Stimulated activated CD4-positive, alpha-beta T cell treated with anti-CD3 and anti-CD28 coated beads, Interleukin-15, amount 100 ng/mL, for 48 hours (primary cell): ENCODE measurements around the gene SLC26A8.
"Not testable (repeated sequence)": the region's sequence is repeated elsewhere in the genome, so short reads cannot be mapped to it uniquely, and the experiment has no call there.

Experiments
- DNase-seq, 2 donors: peaks; one replicate each; pipeline ENCODE4 v3.0.0-alpha.2; 2020; ENCODE audit warnings: low read depth in 2 of 2

SLC26A8 gene

GRCh38 chr6:36052097-36052496 lies 27.7 kb upstream of the SLC26A8 start:
- no peak for DNase-seq

- DNase-seq, result no peak
Measured at GRCh38 chr6:36050947-36051710, 26.7 kb upstream of the SLC26A8 start.

DNA sequence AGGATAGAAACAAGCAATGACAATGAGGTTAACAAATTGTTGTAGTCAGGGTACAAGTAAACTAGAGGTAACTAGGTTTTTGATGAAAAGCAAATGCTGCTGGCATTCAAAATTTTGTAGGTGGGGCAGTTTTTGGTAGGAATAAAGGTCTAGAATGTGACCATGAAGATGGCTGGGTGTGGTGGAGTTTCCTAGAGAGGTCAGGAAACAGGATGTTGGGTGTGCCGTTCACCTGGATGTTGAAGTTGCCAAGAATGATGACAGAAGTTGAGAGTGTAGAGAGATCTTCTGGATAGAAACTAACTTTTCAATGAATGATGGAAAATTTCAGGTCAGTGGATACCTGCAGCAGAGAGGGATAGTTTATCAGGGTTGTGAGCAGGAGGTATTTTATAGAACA lies 25.9 kb upstream of the SLC26A8 start:
- no peak for DNase-seq

- DNase-seq, result no peak
Measured at GRCh38 chr6:36049582-36049981, 25.1 kb upstream of the SLC26A8 start.

DNA sequence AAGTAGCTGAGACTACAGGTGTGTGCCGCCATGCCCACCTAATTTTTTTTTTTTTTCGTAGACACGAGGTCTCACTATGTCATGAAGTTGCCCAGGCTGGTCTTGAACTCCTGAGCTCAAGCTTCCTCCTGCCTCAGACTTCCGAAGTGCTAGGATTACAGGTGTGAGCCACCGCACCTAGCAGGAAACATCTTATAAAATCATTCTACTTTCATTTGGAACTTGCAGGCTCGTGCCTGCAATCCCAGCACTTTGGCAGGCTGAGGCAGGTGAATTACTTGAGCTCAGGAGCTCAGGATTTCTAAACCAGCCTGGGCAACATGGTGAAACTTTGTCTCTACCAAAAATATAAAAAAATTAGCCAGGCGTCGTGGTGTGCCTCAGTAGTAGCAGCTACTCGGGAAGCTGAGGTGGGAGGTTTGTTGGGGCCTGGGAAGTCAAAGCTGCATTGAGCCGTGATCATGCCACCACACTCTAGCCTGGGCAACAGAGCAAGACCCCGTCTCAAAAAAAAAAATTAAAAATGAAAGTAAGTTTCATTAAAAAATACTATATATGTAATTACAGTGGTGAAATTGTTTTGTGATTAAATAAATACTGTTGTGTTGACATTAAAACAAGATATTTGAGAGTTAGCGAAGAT lies 18.3 kb upstream of the SLC26A8 start:
- no peak for DNase-seq

- no peak for DNase-seq
Measured at GRCh38 chr6:36040958-36041357, 16.5 kb upstream of the SLC26A8 start.

DNA sequence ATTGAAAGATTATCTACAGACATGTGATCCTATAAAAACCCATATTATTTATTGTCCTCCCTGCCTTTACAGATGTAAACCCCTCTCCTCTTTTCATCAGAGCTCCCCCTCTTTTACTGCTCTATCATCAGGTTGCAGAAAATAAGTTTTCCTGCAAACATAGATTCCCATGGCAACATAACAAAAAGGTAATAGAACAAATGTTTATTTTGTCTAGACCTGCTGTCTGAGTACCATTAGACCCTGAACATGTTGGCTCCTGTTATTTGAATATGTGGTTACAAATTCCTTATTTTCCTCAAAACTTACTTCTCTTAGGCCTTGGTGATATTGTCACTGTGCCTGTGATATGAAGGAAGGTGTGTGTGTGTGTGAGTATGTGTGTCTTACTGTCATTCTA lies 14.7 kb upstream of the SLC26A8 start:
- no peak for DNase-seq

GRCh38 chr6:36038120-36038876 lies 13.9 kb upstream of the SLC26A8 start:
- no peak for DNase-seq

GRCh38 chr6:36035225-36035624 lies 10.8 kb upstream of the SLC26A8 start:
- DNase-seq, result no peak

DNA sequence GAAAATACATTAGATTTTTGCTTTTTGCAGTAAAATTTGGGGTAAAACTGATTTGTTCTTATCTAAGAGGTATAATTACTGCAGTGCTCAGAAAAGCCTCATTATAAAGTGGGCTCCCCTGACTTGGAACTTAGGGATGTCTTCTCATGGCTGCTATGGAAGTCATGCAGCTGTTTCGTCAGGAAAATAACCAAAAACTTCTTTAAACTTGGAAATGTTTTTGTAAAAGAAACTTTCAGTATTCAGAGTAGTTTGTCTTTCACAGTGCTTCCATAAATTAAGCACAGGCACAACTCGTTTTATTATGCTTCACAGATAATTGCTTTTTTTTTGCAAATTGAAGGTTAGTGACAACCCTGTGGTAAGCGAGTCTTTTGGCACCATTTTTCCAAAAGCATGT lies 10.0 kb upstream of the SLC26A8 start:
- DNase-seq, result no peak

GRCh38 chr6:36033935-36034334 lies 9.5 kb upstream of the SLC26A8 start:
- DNase-seq, result peak; percentile 29 to 43

GRCh38 chr6:36033144-36033543 lies 8.7 kb upstream of the SLC26A8 start:
- DNase-seq, result not testable (repeated sequence)

DNA sequence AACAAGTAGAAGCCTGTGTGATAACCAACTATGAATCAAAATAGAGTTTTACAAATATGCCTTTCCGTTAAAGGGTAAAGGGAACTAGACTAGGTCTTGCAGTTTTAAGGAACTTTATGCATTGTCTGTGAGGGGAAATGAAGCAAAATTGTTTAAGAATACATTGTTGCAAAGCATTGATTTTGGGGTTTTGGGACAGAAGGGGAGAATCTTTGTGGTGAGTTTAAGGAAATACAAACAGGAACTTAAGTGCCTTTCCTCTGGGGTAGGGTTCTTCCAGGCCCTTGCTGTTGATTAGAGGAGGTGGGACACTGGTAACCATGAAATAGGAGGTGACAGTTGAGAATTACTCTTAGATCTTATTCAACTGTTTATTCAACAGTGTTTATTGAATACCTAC lies 7.8 kb upstream of the SLC26A8 start:
- no peak for DNase-seq

DNA sequence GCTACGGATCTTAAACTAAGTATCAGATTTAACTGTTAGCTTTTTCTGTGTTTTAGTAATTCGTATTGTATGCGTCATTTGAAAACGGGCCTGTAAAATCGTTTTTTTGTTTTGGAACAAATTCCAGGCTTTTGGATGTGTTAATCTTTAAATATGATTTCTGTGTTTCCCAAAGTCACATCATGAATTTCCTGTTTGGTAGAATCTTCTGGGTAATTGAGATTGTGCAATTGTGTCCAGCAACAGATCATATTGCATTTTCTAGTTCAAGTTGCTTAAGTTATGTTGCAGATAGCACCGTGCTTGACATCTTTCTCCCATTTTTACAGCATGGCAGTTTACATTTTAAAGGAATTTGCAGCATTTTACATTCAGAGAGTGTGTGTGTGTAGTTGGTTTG lies 5.0 kb upstream of the SLC26A8 start:
- DNase-seq, result no peak

DNA sequence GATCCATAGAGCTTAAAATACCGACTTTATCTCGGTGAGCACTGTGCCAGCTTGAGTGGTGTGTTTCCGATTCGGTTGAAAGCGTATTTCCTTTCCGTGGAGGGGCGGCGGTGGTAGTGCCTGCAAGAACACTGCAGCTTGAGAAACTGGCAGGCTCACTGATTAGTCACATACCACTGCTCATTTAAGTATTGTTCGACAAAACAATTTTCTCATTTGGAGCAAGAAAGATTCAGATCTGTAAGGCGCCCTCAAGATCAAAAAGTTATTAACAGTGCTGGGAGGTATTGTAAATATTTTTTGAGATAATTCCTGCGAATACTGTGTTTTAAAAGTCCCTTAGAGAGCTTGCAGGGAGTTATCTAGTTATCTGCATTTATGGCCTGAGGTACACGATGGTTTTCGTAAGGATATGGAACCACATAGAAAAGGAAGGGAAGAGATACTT lies 4.5 kb upstream of the SLC26A8 start:
- peak; percentile 65 to 68 for DNase-seq

- DNase-seq, result peak; percentile 21 to 29
Measured at GRCh38 chr6:36028088-36028876, 3.8 kb upstream of the SLC26A8 start.

DNA sequence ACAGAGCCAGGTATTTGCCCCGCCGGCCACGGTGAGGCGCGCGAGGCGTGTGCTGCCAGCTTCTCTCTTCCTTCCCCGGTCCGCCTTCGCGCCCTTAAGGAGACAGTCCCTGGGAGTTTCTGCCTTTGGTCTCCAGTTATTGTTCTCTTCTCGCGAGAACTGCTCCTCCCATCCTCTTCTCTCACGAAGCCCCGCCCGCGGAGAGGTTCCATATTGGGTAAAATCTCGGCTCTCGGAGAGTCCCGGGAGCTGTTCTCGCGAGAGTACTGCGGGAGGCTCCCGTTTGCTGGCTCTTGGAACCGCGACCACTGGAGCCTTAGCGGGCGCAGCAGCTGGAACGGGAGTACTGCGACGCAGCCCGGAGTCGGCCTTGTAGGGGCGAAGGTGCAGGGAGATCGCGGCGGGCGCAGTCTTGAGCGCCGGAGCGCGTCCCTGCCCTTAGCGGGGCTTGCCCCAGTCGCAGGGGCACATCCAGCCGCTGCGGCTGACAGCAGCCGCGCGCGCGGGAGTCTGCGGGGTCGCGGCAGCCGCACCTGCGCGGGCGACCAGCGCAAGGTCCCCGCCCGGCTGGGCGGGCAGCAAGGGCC lies 3.2 kb upstream of the SLC26A8 start, which contains the start of gene MAPK14:
TSS of gene MAPK14 (plus strand) at position 308 of the 587 bp plus-strand sequence. CDS start 350 bp downstream, outside the sequence.
- peak; percentile 98 for DNase-seq

GRCh38 chr6:36025932-36026327 lies 1.5 kb upstream of the SLC26A8 start:
- DNase-seq, result no peak

DNA sequence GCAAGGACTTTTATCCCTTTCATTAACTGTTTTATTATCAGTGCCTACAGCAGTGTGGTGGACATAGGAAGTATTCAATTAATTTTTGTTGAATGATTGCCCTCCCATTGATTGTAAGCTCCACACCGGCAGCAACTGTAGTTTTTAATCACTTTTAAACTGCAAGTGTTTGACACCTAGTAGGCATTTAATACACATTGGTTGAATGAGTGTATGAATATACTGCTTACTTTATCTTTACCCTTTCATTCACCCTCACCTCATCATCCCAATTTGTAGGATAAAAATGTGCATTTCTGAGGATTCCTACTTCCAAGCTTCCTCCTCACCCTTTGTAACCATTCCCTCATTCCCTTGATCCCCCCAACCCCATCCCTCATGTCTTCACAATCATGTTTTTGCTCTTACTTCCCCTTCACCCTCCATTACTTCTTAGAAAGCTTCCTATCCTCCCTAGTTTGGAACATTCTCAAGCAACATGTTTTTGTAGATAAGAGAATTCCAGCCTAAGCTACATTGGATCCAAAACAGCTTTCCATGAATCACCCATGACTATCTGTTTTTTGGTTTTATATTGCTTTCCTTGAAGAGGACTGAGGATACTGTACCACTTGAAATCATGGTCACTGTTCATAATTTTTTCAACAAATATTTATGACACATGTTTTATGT lies 955 bp upstream of the SLC26A8 start:
- DNase-seq, result no peak

DNA sequence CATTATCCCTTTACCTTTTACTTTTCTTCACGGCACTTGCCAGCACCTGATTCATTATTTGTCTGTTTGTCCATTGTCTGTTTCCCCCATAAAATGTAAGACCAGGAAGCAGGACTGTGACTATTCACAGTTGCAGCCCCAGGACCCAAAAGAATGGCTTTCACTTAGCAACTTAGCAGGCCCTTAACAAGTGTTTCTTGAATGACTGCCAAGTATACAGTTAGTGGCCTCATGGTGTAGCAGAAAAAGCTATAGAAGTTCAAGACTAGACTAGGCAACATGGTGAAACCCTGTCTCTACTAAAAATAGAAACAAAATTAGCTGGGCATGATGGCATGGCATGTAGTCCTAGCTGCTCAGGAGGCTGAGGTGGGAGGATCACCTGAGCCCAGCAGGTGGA lies 4.3 kb downstream of the SLC26A8 start:
- no peak for DNase-seq

- DNase-seq, result no peak
Measured at GRCh38 chr6:36019167-36019566, 5.3 kb downstream of the SLC26A8 start.
